Caco-2 (cell line): ENCODE measurements around the gene SORT1. TPM values are rescaled to one million over a fixed set of nuclear protein-coding genes. Genes with fewer than 3 reads are reported as not detected.
"Not testable (repeated sequence)": the region's sequence is repeated elsewhere in the genome, so short reads cannot be mapped to it uniquely, and the experiment has no call there.

ENCODE experiments used
- BruUV-seq: library from RNA; stranded (reverse); fragments of 400-500 nt; replicated peaks from 2 replicates; lab custom pipeline; 2021; lab: Mats Ljungman, UMichigan
- CTCF ChIA-PET: fragments of 300-600 bp; sonication (Branson Sonifier 250); formaldehyde crosslinking; loops from one replicate; lab custom pipeline; 2022; ENCODE audit warnings: antibody characterized with exemption; lab: Charles Lee
- POLR2A ChIA-PET: fragments of 300-600 bp; sonication (Branson Sonifier 250); formaldehyde crosslinking; loops from one replicate; lab custom pipeline; 2022; ENCODE audit warnings: antibody characterized with exemption; lab: Charles Lee
- DNase-seq, 2 experiments: peaks; one replicate each; pipeline versions ENCODE4 v3.0.0 to v3.0.0-alpha.2; 2020 to 2022
- H3K27me3 ChIP-seq: replicated peaks from 2 replicates; pipeline ENCODE4 v1.6.0; 2011; ENCODE audit warnings: low read length; ENCODE audit not compliant: control insufficient read depth, insufficient read depth
- H3K36me3 ChIP-seq: 2 replicates; pipeline ENCODE4 v1.5.1; 2011; ENCODE audit warnings: low read length; ENCODE audit not compliant: control insufficient read depth, insufficient read depth
- H3K4me1 ChIP-seq: fragments of 250-450 bp; sonication (Bioruptor Pico); 2 replicates; pipeline ENCODE4 v1.5.1; 2020; ENCODE audit warnings: mild to moderate bottlenecking
- H3K4me3 ChIP-seq: 2 replicates; pipeline ENCODE4 v1.5.1; 2011; ENCODE audit warnings: low read depth, mild to moderate bottlenecking, control low read depth, low read length
- H3K9me3 ChIP-seq: fragments of 250-450 bp; sonication (Bioruptor Pico); 2 replicates; pipeline ENCODE4 v1.5.1; 2020; ENCODE audit warnings: mild to moderate bottlenecking, moderate library complexity
- H3K27ac Mint-ChIP-seq: one replicate; pipeline ENCODE4 v1.8.0; 2022; ENCODE audit warnings: mixed read lengths; ENCODE audit not compliant: unreplicated experiment
- H3K27me3 Mint-ChIP-seq: one replicate; pipeline ENCODE4 v1.8.0; 2022; ENCODE audit warnings: mixed read lengths; ENCODE audit not compliant: insufficient read depth, unreplicated experiment
- H3K36me3 Mint-ChIP-seq: one replicate; pipeline ENCODE4 v1.8.0; 2022; ENCODE audit warnings: mild to moderate bottlenecking, mixed read lengths; ENCODE audit not compliant: insufficient read depth, unreplicated experiment
- H3K4me1 Mint-ChIP-seq: one replicate; pipeline ENCODE4 v1.8.0; 2022; ENCODE audit warnings: low read depth, mixed read lengths; ENCODE audit not compliant: unreplicated experiment
- H3K4me3 Mint-ChIP-seq: one replicate; pipeline ENCODE4 v1.8.0; 2022; ENCODE audit warnings: mild to moderate bottlenecking, moderate library complexity, mixed read lengths; ENCODE audit not compliant: unreplicated experiment
- H3K9me3 Mint-ChIP-seq: one replicate; pipeline ENCODE4 v1.8.0; 2022; ENCODE audit warnings: mixed read lengths; ENCODE audit not compliant: unreplicated experiment
- intact Hi-C: fragments of 100-400 bp; cut with micrococcal nuclease; formaldehyde crosslinking; loops from one replicate; pipeline ENCODE4 v1.10.0; 2022; ENCODE audit not compliant: unreplicated experiment
- total RNA-seq: library from RNA; stranded (reverse); gene quantifications from 2 replicates; pipeline ENCODE4 v1.2.3, GENCODE V29; 2022
- TF ChIP-seq, protein P1 (sequence below), 2 experiments: fragments of 200-600 bp in 1 of 2; IDR thresholded peaks; 1 replicate in 1 of 2; 2 replicates in 1 of 2; pipeline versions ENCODE4 v1.5.1 to v1.8.0; 2011 to 2022; ENCODE audit warnings: antibody characterized with exemption in 1 of 2, control low read depth in 1 of 2, inconsistent platforms in 1 of 2, low read depth in 1 of 2, low read length in 1 of 2, mild to moderate bottlenecking in 1 of 2, moderate library complexity in 1 of 2; ENCODE audit not compliant: insufficient read depth in 1 of 2, severe bottlenecking in 1 of 2, unreplicated experiment in 1 of 2

The SORT1 gene
- total RNA-seq, 1 experiment from 2014 or later: 67.1 TPM

DNA sequence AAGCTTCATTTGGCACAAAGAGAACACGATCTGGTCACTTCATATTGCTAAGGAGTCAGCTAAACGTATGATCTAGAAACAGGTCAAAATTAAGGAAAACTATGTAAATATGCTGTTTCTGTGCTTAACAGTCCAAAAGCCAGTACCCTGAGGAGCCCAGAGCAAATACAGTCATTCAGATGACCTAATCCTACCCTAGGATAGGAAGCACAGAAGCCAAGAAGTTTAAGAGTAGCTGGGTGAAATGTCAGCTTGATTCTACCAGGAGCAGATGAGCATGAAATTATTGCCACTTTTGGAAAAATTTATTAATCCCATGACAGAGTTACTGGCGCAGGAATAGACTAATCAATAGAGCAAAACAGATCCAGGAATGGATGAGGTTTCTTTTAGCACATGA is 18.3 kb downstream of the SORT1 start:
- Histone ChIP-seq H3K36me3 (no peaks in the 10 kb centered on the region), H3K9me3 (no peaks in the 10 kb centered on the region), H3K27me3 (no peaks in the 10 kb centered on the region), H3K4me3 (no peak overlapping the region), H3K4me1 (peaks cover 13% of the 10 kb centered on the region)
- H3K27me3 Mint-ChIP-seq: no peaks in the 10 kb centered on the region
- H3K27ac Mint-ChIP-seq: no peak overlapping the region
- H3K9me3 Mint-ChIP-seq: no peaks in the 10 kb centered on the region
- DNase-seq: no peak
- intact Hi-C loops: no loop called here
- POLR2A ChIA-PET: no interaction called here
- TF ChIP-seq, protein P1, sequence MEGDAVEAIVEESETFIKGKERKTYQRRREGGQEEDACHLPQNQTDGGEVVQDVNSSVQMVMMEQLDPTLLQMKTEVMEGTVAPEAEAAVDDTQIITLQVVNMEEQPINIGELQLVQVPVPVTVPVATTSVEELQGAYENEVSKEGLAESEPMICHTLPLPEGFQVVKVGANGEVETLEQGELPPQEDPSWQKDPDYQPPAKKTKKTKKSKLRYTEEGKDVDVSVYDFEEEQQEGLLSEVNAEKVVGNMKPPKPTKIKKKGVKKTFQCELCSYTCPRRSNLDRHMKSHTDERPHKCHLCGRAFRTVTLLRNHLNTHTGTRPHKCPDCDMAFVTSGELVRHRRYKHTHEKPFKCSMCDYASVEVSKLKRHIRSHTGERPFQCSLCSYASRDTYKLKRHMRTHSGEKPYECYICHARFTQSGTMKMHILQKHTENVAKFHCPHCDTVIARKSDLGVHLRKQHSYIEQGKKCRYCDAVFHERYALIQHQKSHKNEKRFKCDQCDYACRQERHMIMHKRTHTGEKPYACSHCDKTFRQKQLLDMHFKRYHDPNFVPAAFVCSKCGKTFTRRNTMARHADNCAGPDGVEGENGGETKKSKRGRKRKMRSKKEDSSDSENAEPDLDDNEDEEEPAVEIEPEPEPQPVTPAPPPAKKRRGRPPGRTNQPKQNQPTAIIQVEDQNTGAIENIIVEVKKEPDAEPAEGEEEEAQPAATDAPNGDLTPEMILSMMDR (IDR thresholded peaks at IDR 0.05; ENCODE audit: insufficient read depth in 1 of 2, low read depth in 1 of 2, low read length in 1 of 2, severe bottlenecking in 1 of 2, unreplicated experiment in 1 of 2): no peak
- no TSS peak for BruUV-seq
- peaks cover 13% of the 10 kb centered on the region for H3K4me1 Mint-ChIP-seq
- H3K4me3 Mint-ChIP-seq: no peak overlapping the region
- no peaks in the 10 kb centered on the region for H3K36me3 Mint-ChIP-seq
- CTCF ChIA-PET: no interaction called here

DNA sequence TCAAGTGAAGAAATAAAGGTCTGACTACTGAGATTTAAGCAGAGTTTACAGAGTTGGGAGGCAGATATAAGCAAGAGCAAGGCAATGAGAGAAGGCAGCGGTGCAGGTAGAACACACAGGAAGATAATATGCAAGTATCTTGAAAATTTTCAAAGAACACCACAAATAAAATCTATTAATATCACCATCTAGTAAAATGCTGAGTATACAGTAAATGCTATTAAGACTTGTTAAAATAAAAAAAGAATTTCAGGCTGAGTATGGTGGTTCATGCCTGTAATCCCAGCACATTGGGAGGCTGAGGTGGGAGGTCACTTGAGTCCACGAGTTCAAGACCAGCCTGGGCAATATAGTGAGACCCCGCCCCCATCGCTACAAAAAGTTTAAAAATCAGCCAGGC is 20.0 kb downstream of the SORT1 start:
- no peaks in the 10 kb centered on the region for H3K9me3 ChIP-seq
- Mint-ChIP-seq H3K9me3 (no peaks in the 10 kb centered on the region), H3K4me1 (peaks cover 7% of the 10 kb centered on the region), H3K27me3 (no peaks in the 10 kb centered on the region), H3K27ac (no peak overlapping the region), H3K4me3 (no peak overlapping the region), H3K36me3 (no peaks in the 10 kb centered on the region)
- ChIA-PET CTCF (no interaction called here), POLR2A (no interaction called here)
- intact Hi-C loops: no loop called here
- peaks cover 11% of the 10 kb centered on the region for H3K4me1 ChIP-seq
- DNase-seq: no peak
- TF ChIP-seq, protein P1 (IDR thresholded peaks at IDR 0.05; ENCODE audit: insufficient read depth in 1 of 2, low read depth in 1 of 2, low read length in 1 of 2, severe bottlenecking in 1 of 2, unreplicated experiment in 1 of 2): no peak
- H3K27me3 ChIP-seq: no peaks in the 10 kb centered on the region
- no peaks in the 10 kb centered on the region for H3K36me3 ChIP-seq
- no peak overlapping the region for H3K4me3 ChIP-seq
- no TSS peak for BruUV-seq

DNA sequence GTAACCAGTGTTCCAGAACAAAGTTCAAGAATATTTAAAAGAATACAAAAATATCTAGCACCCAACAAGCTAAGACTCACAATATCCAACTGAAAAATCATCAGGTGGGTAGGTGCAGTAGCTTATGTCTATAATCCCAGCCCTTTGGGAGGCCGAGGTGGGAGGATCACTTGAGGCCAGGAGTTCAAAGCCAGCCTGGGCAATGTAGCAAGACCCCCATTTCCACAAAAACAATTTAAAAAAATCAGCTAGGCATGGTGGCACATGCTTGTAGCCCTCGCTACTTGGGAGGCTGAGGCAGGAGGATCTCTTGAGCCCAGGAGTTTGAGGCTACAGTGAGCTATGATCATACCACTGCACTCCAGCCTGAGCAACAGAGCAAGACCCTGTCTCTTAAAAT is 24.0 kb downstream of the SORT1 start:
- intact Hi-C loops: loop anchor here (1.0 kb wide), 1 partner anchor 25 kb away; no protein-coding TSS in a partner anchor
- POLR2A ChIA-PET, H3K9me3 Mint-ChIP-seq, H3K27me3 ChIP-seq, H3K36me3 ChIP-seq, DNase-seq, H3K4me3 ChIP-seq, H3K9me3 ChIP-seq, H3K27me3 Mint-ChIP-seq, H3K4me1 Mint-ChIP-seq, H3K36me3 Mint-ChIP-seq, BruUV-seq, H3K27ac Mint-ChIP-seq, H3K4me3 Mint-ChIP-seq, CTCF ChIA-PET: not testable (repeated sequence)
- peaks cover 31% of the 10 kb centered on the region for H3K4me1 ChIP-seq

DNA sequence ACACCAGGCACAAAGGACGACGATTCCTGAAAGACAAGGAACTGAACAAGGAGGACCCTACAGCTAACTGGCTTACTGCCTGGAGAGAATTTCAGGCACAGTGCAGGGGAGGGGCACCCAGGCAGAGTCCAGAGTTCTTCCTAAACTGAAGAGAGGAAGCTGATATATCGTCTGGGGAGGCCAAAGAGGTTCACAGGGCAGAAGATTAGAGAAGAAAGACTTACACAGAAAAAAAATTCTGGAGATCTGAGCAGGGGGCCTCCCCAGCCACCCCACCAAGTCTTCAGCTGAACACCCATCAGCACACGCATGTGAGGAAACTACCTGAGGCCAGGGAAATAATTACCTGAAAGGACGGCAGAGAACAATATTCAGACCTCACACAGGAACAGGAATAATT is 24.6 kb downstream of the SORT1 start:
- Mint-ChIP-seq H3K27ac (peak overlapping the region; percentile 49), H3K36me3 (peaks cover 6% of the 10 kb centered on the region), H3K27me3 (no peaks in the 10 kb centered on the region), H3K9me3 (no peaks in the 10 kb centered on the region), H3K4me3 (peak overlapping the region; percentile 25), H3K4me1 (peaks cover 7% of the 10 kb centered on the region)
- BruUV-seq: no TSS peak
- H3K9me3 ChIP-seq: no peaks in the 10 kb centered on the region
- no peak overlapping the region for H3K4me3 ChIP-seq
- peaks cover 31% of the 10 kb centered on the region for H3K4me1 ChIP-seq
- TF ChIP-seq, protein P1 (IDR thresholded peaks at IDR 0.05; ENCODE audit: insufficient read depth in 1 of 2, low read depth in 1 of 2, low read length in 1 of 2, severe bottlenecking in 1 of 2, unreplicated experiment in 1 of 2): no peak
- H3K27me3 ChIP-seq: no peaks in the 10 kb centered on the region
- POLR2A ChIA-PET: no interaction called here
- CTCF ChIA-PET: no interaction called here
- no peaks in the 10 kb centered on the region for H3K36me3 ChIP-seq
- intact Hi-C loops: loop anchor here (1.0 kb wide), 1 partner anchor 25 kb away; no protein-coding TSS in a partner anchor
- peak; percentile 15 to 38 for DNase-seq
